ENCODE data around the gene MTUS2. TPM values are rescaled to one million over a fixed set of nuclear protein-coding genes. Genes with fewer than 3 reads are reported as not detected.

MTUS2 gene
- polyA plus RNA-seq, 2 of the 4 experiments (the other 2 are of a cell fraction): not detected

DNA sequence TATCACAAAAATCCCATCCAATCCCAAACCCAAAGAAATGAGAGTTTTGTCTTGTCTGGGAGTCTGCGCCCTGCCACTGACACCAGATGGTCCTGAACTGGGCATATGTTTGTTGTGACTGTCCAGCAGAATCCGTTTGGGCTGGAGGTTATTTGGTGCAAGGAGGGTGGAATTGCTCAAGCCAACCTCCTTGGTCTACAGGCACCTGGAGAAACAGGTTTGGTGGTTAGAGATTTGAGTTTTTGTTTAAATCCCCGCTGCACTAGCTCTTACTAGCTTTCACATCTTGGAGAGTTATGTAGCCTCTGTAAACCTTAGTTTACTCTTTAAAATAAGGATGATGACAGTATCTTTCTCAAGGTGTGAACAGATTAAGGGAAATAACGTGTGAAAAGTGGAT, 673.7 kb downstream of the MTUS2 start:
- CTCF ChIA-PET: interaction anchor here (1.0 to 1.8 kb wide), 2 partner anchors 14 to 21 kb away, joined by 3 to 8 read pairs; no protein-coding TSS in a partner anchor
- Histone ChIP-seq H3K9me3 (no peaks in the 10 kb centered on the region), H3K4me2 (no peak overlapping the region), H3K4me1 (no peaks in the 10 kb centered on the region), H3K27ac (no peak overlapping the region), H3K4me3 (no peak overlapping the region)
- POLR2A ChIA-PET: no interaction called here
- FAIRE-seq (no peak), DNase-seq (ENCODE audit: low read depth in 1 of 2, low spot score in 1 of 2) (no peak), ATAC-seq (no peak)
- 13% methylated on average over 3 of the region's 4 CpGs for WGBS (ENCODE audit: missing lambda C conversion rate)
- TF ChIP-seq ESRRA (IDR thresholded peaks at IDR 0.05; ENCODE audit: borderline replicate concordance, low read length) (no peak), FOXS1 (CRISPR knock-in tag; IDR thresholded peaks at IDR 0.05) (no peak), ZSCAN20 (CRISPR knock-in tag; IDR thresholded peaks at IDR 0.05) (no peak), RNF2 (IDR thresholded peaks at IDR 0.05; ENCODE audit: borderline replicate concordance, low read depth) (no peak), TP53 (CRISPR knock-in tag; IDR thresholded peaks at IDR 0.05) (no peak)

DNA sequence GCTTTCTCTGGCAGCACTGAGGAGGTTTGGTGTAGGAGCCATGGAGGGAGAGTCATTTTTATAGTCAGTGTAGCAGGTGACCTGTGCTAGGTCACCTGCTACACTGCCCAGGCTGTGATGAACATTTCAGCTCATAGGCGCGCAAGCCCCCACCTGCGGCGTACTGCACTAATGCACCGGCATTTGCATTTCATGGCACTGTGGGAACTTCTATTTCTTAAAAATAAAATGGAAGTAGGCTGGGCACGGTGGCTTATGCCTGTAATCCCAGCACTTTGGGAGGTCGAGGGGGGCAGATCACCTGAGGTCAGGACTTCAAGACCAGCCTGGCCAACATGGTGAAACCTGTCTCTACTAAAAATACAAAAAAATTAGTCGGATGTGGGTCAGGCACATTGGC, 674.4 kb downstream of the MTUS2 start:
- WGBS (ENCODE audit: missing lambda C conversion rate): 70% methylated on average over 8 of the region's 8 CpGs
- TF ChIP-seq RAD21 (conservative IDR thresholded peaks at IDR 0.05 in 1 of 2, IDR thresholded peaks at IDR 0.05 in 1 of 2): no peak
- TF ChIP-seq HDAC2 (IDR thresholded peaks at IDR 0.05): no peak
- no peak for TF ChIP-seq POLR2A (IDR thresholded peaks at IDR 0.05; ENCODE audit: low read length)
- TF ChIP-seq NPAS2 (CRISPR knock-in tag; IDR thresholded peaks at IDR 0.05; ENCODE audit: borderline replicate concordance): no peak
- TF ChIP-seq ESRRA (IDR thresholded peaks at IDR 0.05; ENCODE audit: borderline replicate concordance, low read length): no peak
- FAIRE-seq: no peak
- ATAC-seq: no peak
- DNase-seq (ENCODE audit: low read depth in 1 of 2, low spot score in 1 of 2): no peak
- no peak overlapping the region for H3K27ac ChIP-seq
- no peaks in the 10 kb centered on the region for H3K4me1 ChIP-seq
- ChIA-PET CTCF (interaction anchor here (6.3 kb wide), 1 partner anchor 14 kb away, joined by 43 read pairs; no protein-coding TSS in a partner anchor), POLR2A (no interaction called here)
- H3K9me3 ChIP-seq: no peaks in the 10 kb centered on the region
- H3K4me2 ChIP-seq: no peak overlapping the region
- H3K4me3 ChIP-seq: no peak overlapping the region

DNA sequence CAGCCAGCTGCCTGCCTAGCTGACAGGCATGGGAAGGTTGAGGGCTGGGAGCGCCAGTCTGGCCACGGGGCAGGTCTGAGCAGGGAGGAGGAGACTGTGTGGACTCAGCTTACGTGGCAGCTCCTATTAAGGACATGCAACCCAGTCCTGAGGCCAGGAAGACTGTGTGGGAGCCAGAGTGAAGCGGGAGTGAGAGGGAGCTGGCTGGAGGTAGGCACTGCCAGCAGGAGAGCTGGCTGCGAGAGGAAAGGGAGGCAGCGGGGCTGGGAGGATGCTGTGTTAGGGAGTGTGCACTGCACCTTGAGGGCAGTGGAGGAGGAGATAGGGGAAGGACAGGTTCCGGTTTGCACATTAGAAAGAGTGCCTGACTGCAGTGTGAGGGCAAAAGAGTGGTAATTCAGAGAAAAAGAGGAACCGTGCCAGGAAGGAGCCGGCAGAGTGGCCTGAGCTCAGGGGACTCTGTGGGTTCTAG, 676.1 kb downstream of the MTUS2 start:
- no peak overlapping the region for H3K4me2 ChIP-seq
- H3K4me1 ChIP-seq: no peaks in the 10 kb centered on the region
- POLR2A ChIA-PET: no interaction called here
- CTCF ChIA-PET: interaction anchor here (6.3 kb wide), 1 partner anchor 12 kb away, joined by 43 read pairs; no protein-coding TSS in a partner anchor
- no peak for FAIRE-seq
- no peaks in the 10 kb centered on the region for H3K9me3 ChIP-seq
- no peak overlapping the region for H3K27ac ChIP-seq
- WGBS (ENCODE audit: missing lambda C conversion rate): 44% methylated on average over 9 of the region's 9 CpGs
- peak; percentile 56 to 67; a peak in 5 of 6 replicates for ATAC-seq
- peak in 1 of 2 experiments; percentile 12 for DNase-seq (ENCODE audit: low read depth in 1 of 2, low spot score in 1 of 2)
- H3K4me3 ChIP-seq: no peak overlapping the region
- TF ChIP-seq MYC (IDR thresholded peaks at IDR 0.05; ENCODE audit: borderline replicate concordance, low read length) (no peak), SREBF2 (IDR thresholded peaks at IDR 0.05) (no peak), KDM5A (IDR thresholded peaks at IDR 0.05) (no peak), NR3C1 (IDR thresholded peaks at IDR 0.05) (no peak), CEBPB (IDR thresholded peaks at IDR 0.05) (no peak), MAZ (IDR thresholded peaks at IDR 0.05; ENCODE audit: borderline replicate concordance, low read depth, low read length) (no peak), BHLHE40 (IDR thresholded peaks at IDR 0.05; ENCODE audit: low read depth, low read length) (no peak), POLR2AphosphoS2 (conservative IDR thresholded peaks at IDR 0.05; ENCODE audit: low read length) (no peak), JUN (IDR thresholded peaks at IDR 0.05) (no peak), ZFP36 (IDR thresholded peaks at IDR 0.05; ENCODE audit: borderline replicate concordance, partially characterized antibody) (no peak), FOXS1 (CRISPR knock-in tag; IDR thresholded peaks at IDR 0.05) (no peak), TP53 (CRISPR knock-in tag; IDR thresholded peaks at IDR 0.05) (no peak)
- TF ChIP-seq, protein P1, sequence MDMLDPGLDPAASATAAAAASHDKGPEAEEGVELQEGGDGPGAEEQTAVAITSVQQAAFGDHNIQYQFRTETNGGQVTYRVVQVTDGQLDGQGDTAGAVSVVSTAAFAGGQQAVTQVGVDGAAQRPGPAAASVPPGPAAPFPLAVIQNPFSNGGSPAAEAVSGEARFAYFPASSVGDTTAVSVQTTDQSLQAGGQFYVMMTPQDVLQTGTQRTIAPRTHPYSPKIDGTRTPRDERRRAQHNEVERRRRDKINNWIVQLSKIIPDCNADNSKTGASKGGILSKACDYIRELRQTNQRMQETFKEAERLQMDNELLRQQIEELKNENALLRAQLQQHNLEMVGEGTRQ (IDR thresholded peaks at IDR 0.05): no peak
- TF ChIP-seq, protein P2, sequence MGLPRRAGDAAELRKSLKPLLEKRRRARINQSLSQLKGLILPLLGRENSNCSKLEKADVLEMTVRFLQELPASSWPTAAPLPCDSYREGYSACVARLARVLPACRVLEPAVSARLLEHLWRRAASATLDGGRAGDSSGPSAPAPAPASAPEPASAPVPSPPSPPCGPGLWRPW (IDR thresholded peaks at IDR 0.05): no peak
- TF ChIP-seq, protein P3, sequence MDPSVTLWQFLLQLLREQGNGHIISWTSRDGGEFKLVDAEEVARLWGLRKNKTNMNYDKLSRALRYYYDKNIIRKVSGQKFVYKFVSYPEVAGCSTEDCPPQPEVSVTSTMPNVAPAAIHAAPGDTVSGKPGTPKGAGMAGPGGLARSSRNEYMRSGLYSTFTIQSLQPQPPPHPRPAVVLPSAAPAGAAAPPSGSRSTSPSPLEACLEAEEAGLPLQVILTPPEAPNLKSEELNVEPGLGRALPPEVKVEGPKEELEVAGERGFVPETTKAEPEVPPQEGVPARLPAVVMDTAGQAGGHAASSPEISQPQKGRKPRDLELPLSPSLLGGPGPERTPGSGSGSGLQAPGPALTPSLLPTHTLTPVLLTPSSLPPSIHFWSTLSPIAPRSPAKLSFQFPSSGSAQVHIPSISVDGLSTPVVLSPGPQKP (IDR thresholded peaks at IDR 0.05; ENCODE audit: low read depth, low read length): no peak
- TF ChIP-seq, protein P4, sequence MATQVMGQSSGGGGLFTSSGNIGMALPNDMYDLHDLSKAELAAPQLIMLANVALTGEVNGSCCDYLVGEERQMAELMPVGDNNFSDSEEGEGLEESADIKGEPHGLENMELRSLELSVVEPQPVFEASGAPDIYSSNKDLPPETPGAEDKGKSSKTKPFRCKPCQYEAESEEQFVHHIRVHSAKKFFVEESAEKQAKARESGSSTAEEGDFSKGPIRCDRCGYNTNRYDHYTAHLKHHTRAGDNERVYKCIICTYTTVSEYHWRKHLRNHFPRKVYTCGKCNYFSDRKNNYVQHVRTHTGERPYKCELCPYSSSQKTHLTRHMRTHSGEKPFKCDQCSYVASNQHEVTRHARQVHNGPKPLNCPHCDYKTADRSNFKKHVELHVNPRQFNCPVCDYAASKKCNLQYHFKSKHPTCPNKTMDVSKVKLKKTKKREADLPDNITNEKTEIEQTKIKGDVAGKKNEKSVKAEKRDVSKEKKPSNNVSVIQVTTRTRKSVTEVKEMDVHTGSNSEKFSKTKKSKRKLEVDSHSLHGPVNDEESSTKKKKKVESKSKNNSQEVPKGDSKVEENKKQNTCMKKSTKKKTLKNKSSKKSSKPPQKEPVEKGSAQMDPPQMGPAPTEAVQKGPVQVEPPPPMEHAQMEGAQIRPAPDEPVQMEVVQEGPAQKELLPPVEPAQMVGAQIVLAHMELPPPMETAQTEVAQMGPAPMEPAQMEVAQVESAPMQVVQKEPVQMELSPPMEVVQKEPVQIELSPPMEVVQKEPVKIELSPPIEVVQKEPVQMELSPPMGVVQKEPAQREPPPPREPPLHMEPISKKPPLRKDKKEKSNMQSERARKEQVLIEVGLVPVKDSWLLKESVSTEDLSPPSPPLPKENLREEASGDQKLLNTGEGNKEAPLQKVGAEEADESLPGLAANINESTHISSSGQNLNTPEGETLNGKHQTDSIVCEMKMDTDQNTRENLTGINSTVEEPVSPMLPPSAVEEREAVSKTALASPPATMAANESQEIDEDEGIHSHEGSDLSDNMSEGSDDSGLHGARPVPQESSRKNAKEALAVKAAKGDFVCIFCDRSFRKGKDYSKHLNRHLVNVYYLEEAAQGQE (IDR thresholded peaks at IDR 0.05): no peak
- TF ChIP-seq, protein P5, sequence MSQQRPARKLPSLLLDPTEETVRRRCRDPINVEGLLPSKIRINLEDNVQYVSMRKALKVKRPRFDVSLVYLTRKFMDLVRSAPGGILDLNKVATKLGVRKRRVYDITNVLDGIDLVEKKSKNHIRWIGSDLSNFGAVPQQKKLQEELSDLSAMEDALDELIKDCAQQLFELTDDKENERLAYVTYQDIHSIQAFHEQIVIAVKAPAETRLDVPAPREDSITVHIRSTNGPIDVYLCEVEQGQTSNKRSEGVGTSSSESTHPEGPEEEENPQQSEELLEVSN (IDR thresholded peaks at IDR 0.05; ENCODE audit: borderline replicate concordance, low read depth): no peak
- TF ChIP-seq, protein P6, sequence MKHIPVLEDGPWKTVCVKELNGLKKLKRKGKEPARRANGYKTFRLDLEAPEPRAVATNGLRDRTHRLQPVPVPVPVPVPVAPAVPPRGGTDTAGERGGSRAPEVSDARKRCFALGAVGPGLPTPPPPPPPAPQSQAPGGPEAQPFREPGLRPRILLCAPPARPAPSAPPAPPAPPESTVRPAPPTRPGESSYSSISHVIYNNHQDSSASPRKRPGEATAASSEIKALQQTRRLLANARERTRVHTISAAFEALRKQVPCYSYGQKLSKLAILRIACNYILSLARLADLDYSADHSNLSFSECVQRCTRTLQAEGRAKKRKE (CRISPR knock-in tag; IDR thresholded peaks at IDR 0.05; ENCODE audit: low read depth): no peak
